ENCODE data around the gene GSG1L. TPM values are rescaled to one million over a fixed set of nuclear protein-coding genes. Genes with fewer than 3 reads are reported as not detected.

Gene GSG1L
- total RNA-seq, 5 donors from 2014 or later (not counting 1 experiment from before 2014, with no cell fraction given): not detected

GRCh38 chr16:27859020-27859419 lies 204.5 kb downstream of the GSG1L start:
- POLR2A ChIA-PET: no interaction called here
- DNase-seq (no peak), ATAC-seq (replicated peaks in 1 of 4) (no peak)
- no peaks in the 10 kb centered on the region for H3K9me3 ChIP-seq
- Mint-ChIP-seq H3K9me3 (peaks cover 3 to 15% (median 11%) of the 10 kb centered on the region in 3 donors), H3K4me3 (no peak overlapping the region), H3K4me1 (no peaks in the 10 kb centered on the region), H3K36me3 (no peaks in the 10 kb centered on the region), H3K27me3 (peaks cover 5 to 18% of the 10 kb centered on the region in 2 donors), H3K27ac (no peak overlapping the region)
- no peak overlapping the region for H3K27ac ChIP-seq (ENCODE audit: low read length)
- no peaks in the 10 kb centered on the region for H3K4me1 ChIP-seq (ENCODE audit: control insufficient read depth in 1 of 2, extremely low read depth in 1 of 2, insufficient read depth in 2 of 2, low read length in 2 of 2)
- 48% methylated on average over 8 of the region's 8 CpGs for WGBS (ENCODE audit: insufficient coverage)
- H3K36me3 ChIP-seq (ENCODE audit: control insufficient read depth in 2 of 2, extremely low read depth in 1 of 2, insufficient read depth in 1 of 2, low read length in 1 of 2): no peaks in the 10 kb centered on the region
- H3K27me3 ChIP-seq (replicated peaks in 1 of 2; ENCODE audit: control insufficient read depth in 2 of 2, extremely low read depth in 1 of 2, insufficient read depth in 2 of 2, low read length in 1 of 2): peaks cover 0 to 20% of the 10 kb centered on the region in 2 experiments
- CTCF ChIA-PET: no interaction called here
- no peak overlapping the region for H3K4me3 ChIP-seq (ENCODE audit: control insufficient read depth in 1 of 2, extremely low read depth in 1 of 2, low read length in 1 of 2)

DNA sequence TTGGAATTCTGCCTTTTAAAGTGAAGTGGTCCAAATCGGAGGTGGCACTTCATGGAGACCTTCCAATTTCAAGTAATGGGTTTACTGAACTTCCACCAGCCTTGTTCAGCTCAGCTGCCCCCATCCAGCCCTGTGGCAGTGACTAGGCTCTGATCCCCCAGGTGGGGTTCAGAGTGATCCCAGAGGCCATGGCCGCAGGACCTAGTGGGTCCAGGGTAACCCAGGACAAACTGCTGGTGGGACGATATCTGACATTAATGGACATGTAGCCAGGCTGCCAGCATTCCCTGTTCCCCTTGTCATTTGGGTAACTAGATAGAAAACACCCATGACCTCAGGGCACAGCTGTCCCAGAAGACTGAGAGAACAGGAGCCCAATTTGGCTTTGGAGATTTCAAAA lies 209.9 kb downstream of the GSG1L start:
- no peak overlapping the region for H3K27ac ChIP-seq (ENCODE audit: low read length)
- H3K9me3 ChIP-seq: no peaks in the 10 kb centered on the region
- ATAC-seq (replicated peaks in 1 of 4) (no peak), DNase-seq (no peak)
- WGBS (ENCODE audit: insufficient coverage): 73% methylated on average over 3 of the region's 3 CpGs
- H3K27me3 Mint-ChIP-seq: peaks cover 32 to 54% of the 10 kb centered on the region in 2 donors
- ChIA-PET POLR2A (no interaction called here), CTCF (no interaction called here)
- no peak overlapping the region for H3K4me3 Mint-ChIP-seq
- H3K36me3 ChIP-seq (ENCODE audit: control insufficient read depth in 2 of 2, extremely low read depth in 1 of 2, insufficient read depth in 1 of 2, low read length in 1 of 2): no peaks in the 10 kb centered on the region
- no peak overlapping the region for H3K27ac Mint-ChIP-seq
- H3K27me3 ChIP-seq (replicated peaks in 1 of 2; ENCODE audit: control insufficient read depth in 2 of 2, extremely low read depth in 1 of 2, insufficient read depth in 2 of 2, low read length in 1 of 2): peaks cover 0 to 51% of the 10 kb centered on the region in 2 experiments
- no peak overlapping the region for H3K4me3 ChIP-seq (ENCODE audit: control insufficient read depth in 1 of 2, extremely low read depth in 1 of 2, low read length in 1 of 2)
- no peaks in the 10 kb centered on the region for H3K4me1 ChIP-seq (ENCODE audit: control insufficient read depth in 1 of 2, extremely low read depth in 1 of 2, insufficient read depth in 2 of 2, low read length in 2 of 2)
- H3K4me1 Mint-ChIP-seq: no peaks in the 10 kb centered on the region
- H3K9me3 Mint-ChIP-seq: no peaks in the 10 kb centered on the region
- H3K36me3 Mint-ChIP-seq: no peaks in the 10 kb centered on the region

DNA sequence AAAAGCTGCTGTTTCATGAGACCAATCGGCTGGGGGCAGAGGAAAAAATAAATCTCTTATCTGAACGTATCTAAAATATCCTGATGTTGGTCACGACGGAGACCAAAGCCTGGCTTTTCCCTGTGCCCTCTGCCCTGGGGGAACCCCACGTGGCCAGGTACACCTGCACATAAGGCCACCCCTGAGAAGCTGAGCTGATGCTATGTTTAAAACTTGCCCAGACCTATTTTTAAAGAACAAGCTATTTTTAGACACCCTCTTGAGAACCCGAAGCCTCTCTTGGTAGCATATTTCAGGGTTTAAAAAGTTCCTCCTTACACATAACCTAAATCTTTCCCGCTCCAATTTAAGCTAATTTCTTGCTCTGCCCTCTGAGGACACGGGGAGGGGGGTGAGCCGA lies 210.4 kb downstream of the GSG1L start:
- DNase-seq (no peak), ATAC-seq (replicated peaks in 1 of 4) (no peak)
- H3K9me3 ChIP-seq: no peaks in the 10 kb centered on the region
- no peak overlapping the region for H3K4me3 Mint-ChIP-seq
- H3K4me1 Mint-ChIP-seq: no peaks in the 10 kb centered on the region
- H3K4me1 ChIP-seq (ENCODE audit: control insufficient read depth in 1 of 2, extremely low read depth in 1 of 2, insufficient read depth in 2 of 2, low read length in 2 of 2): no peaks in the 10 kb centered on the region
- H3K36me3 Mint-ChIP-seq: no peaks in the 10 kb centered on the region
- ChIA-PET POLR2A (no interaction called here), CTCF (no interaction called here)
- peaks cover 38 to 54% of the 10 kb centered on the region in 2 donors for H3K27me3 Mint-ChIP-seq
- no peak overlapping the region for H3K4me3 ChIP-seq (ENCODE audit: control insufficient read depth in 1 of 2, extremely low read depth in 1 of 2, low read length in 1 of 2)
- no peak overlapping the region for H3K27ac Mint-ChIP-seq
- WGBS (ENCODE audit: insufficient coverage): 5% methylated on average over 3 of the region's 9 CpGs
- peaks cover 0 to 51% of the 10 kb centered on the region in 2 experiments for H3K27me3 ChIP-seq (replicated peaks in 1 of 2; ENCODE audit: control insufficient read depth in 2 of 2, extremely low read depth in 1 of 2, insufficient read depth in 2 of 2, low read length in 1 of 2)
- H3K27ac ChIP-seq (ENCODE audit: low read length): no peak overlapping the region
- H3K9me3 Mint-ChIP-seq: no peaks in the 10 kb centered on the region
- H3K36me3 ChIP-seq (ENCODE audit: control insufficient read depth in 2 of 2, extremely low read depth in 1 of 2, insufficient read depth in 1 of 2, low read length in 1 of 2): no peaks in the 10 kb centered on the region

- no peak for DNase-seq
- ChIA-PET CTCF (no interaction called here), POLR2A (no interaction called here)
- H3K36me3 Mint-ChIP-seq: no peaks in the 10 kb centered on the region
- no peak overlapping the region for H3K4me3 Mint-ChIP-seq
- Histone ChIP-seq H3K27me3 (replicated peaks in 1 of 2; ENCODE audit: control insufficient read depth in 2 of 2, extremely low read depth in 1 of 2, insufficient read depth in 2 of 2, low read length in 1 of 2) (peaks cover 0 to 51% of the 10 kb centered on the region in 2 experiments), H3K36me3 (ENCODE audit: control insufficient read depth in 2 of 2, extremely low read depth in 1 of 2, insufficient read depth in 1 of 2, low read length in 1 of 2) (no peaks in the 10 kb centered on the region), H3K9me3 (no peaks in the 10 kb centered on the region), H3K27ac (ENCODE audit: low read length) (no peak overlapping the region), H3K4me1 (ENCODE audit: control insufficient read depth in 1 of 2, extremely low read depth in 1 of 2, insufficient read depth in 2 of 2, low read length in 2 of 2) (no peaks in the 10 kb centered on the region), H3K4me3 (ENCODE audit: control insufficient read depth in 1 of 2, extremely low read depth in 1 of 2, low read length in 1 of 2) (no peak overlapping the region)
- H3K27ac Mint-ChIP-seq: no peak overlapping the region
- H3K9me3 Mint-ChIP-seq: no peaks in the 10 kb centered on the region
- ATAC-seq (replicated peaks in 1 of 4): no peak
- H3K4me1 Mint-ChIP-seq: no peaks in the 10 kb centered on the region
- 61% methylated on average over 11 of the region's 13 CpGs for WGBS (ENCODE audit: insufficient coverage)
- peaks cover 36 to 52% of the 10 kb centered on the region in 2 donors for H3K27me3 Mint-ChIP-seq
These were observed 210.8 kb downstream of the GSG1L start for GRCh38 chr16:27852681-27853080.

- 69% methylated on average over 5 of the region's 7 CpGs for WGBS (ENCODE audit: insufficient coverage)
These were observed 211.4 kb downstream of the GSG1L start for GRCh38 chr16:27852116-27852515.

GRCh38 chr16:27851586-27851985 lies 211.9 kb downstream of the GSG1L start:
- Histone ChIP-seq H3K4me3 (ENCODE audit: control insufficient read depth in 1 of 2, extremely low read depth in 1 of 2, low read length in 1 of 2) (no peak overlapping the region), H3K36me3 (ENCODE audit: control insufficient read depth in 2 of 2, extremely low read depth in 1 of 2, insufficient read depth in 1 of 2, low read length in 1 of 2) (no peaks in the 10 kb centered on the region), H3K27me3 (replicated peaks in 1 of 2; ENCODE audit: control insufficient read depth in 2 of 2, extremely low read depth in 1 of 2, insufficient read depth in 2 of 2, low read length in 1 of 2) (peaks cover 0 to 56% of the 10 kb centered on the region in 2 experiments), H3K27ac (ENCODE audit: low read length) (no peak overlapping the region), H3K4me1 (ENCODE audit: control insufficient read depth in 1 of 2, extremely low read depth in 1 of 2, insufficient read depth in 2 of 2, low read length in 2 of 2) (no peaks in the 10 kb centered on the region), H3K9me3 (no peaks in the 10 kb centered on the region)
- DNase-seq (no peak), ATAC-seq (replicated peaks in 1 of 4) (no peak)
- 71% methylated on average over 3 of the region's 9 CpGs for WGBS (ENCODE audit: insufficient coverage)
- Mint-ChIP-seq H3K27me3 (peaks cover 37 to 54% of the 10 kb centered on the region in 2 donors), H3K36me3 (no peaks in the 10 kb centered on the region), H3K9me3 (no peaks in the 10 kb centered on the region), H3K27ac (no peak overlapping the region), H3K4me1 (no peaks in the 10 kb centered on the region), H3K4me3 (no peak overlapping the region)
- POLR2A ChIA-PET: no interaction called here
- CTCF ChIA-PET: interaction anchor here in 1 of 2 donors (0.6 kb wide), 1 partner anchor 681 kb away, joined by 5 read pairs; no protein-coding TSS in a partner anchor

More at GRCh38 chr16:27852116-27852515, 211.4 kb downstream of the GSG1L start:
- Histone ChIP-seq H3K4me3 (ENCODE audit: control insufficient read depth in 1 of 2, extremely low read depth in 1 of 2, low read length in 1 of 2) (no peak overlapping the region), H3K27ac (ENCODE audit: low read length) (no peak overlapping the region), H3K36me3 (ENCODE audit: control insufficient read depth in 2 of 2, extremely low read depth in 1 of 2, insufficient read depth in 1 of 2, low read length in 1 of 2) (no peaks in the 10 kb centered on the region), H3K4me1 (ENCODE audit: control insufficient read depth in 1 of 2, extremely low read depth in 1 of 2, insufficient read depth in 2 of 2, low read length in 2 of 2) (no peaks in the 10 kb centered on the region), H3K27me3 (replicated peaks in 1 of 2; ENCODE audit: control insufficient read depth in 2 of 2, extremely low read depth in 1 of 2, insufficient read depth in 2 of 2, low read length in 1 of 2) (peaks cover 0 to 57% of the 10 kb centered on the region in 2 experiments), H3K9me3 (no peaks in the 10 kb centered on the region)
- no peaks in the 10 kb centered on the region for H3K36me3 Mint-ChIP-seq
- ATAC-seq (replicated peaks in 1 of 4): no peak
- H3K4me3 Mint-ChIP-seq: no peak overlapping the region
- ChIA-PET CTCF (interaction anchor here in 1 of 2 donors (0.6 kb wide), 1 partner anchor 682 kb away, joined by 5 read pairs; no protein-coding TSS in a partner anchor), POLR2A (no interaction called here)
- no peak overlapping the region for H3K27ac Mint-ChIP-seq
- no peak for DNase-seq
- no peaks in the 10 kb centered on the region for H3K4me1 Mint-ChIP-seq
- peaks cover 35 to 52% of the 10 kb centered on the region in 2 donors for H3K27me3 Mint-ChIP-seq
- no peaks in the 10 kb centered on the region for H3K9me3 Mint-ChIP-seq

DNA sequence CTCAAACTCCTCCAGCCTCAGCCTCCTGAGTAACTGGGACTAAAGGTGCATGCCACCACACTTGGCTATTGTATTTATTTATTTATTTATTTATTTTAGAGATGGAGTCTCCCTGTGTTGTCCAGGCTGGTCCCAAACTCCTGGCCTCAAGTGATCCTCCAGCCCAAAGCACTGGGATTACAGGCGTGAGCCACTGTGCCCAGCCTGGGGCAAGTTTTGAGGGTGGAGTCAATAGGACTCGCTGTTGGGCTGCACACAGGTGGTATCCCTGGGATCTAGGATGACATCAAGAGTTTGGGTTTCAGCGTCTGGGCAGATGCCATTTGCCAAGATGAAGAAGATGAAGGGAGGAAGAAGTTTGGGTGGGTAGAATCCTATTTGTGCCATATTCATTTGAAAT lies 213.9 kb downstream of the GSG1L start:
- DNase-seq: no peak
- H3K27me3 Mint-ChIP-seq: peaks cover 41 to 54% of the 10 kb centered on the region in 2 donors
- no peaks in the 10 kb centered on the region for H3K36me3 Mint-ChIP-seq
- WGBS (ENCODE audit: insufficient coverage): 85% methylated on average over 3 of the region's 3 CpGs
- Histone ChIP-seq H3K27me3 (replicated peaks in 1 of 2; ENCODE audit: control insufficient read depth in 2 of 2, extremely low read depth in 1 of 2, insufficient read depth in 2 of 2, low read length in 1 of 2) (peaks cover 0 to 54% of the 10 kb centered on the region in 2 experiments), H3K9me3 (no peaks in the 10 kb centered on the region), H3K36me3 (ENCODE audit: control insufficient read depth in 2 of 2, extremely low read depth in 1 of 2, insufficient read depth in 1 of 2, low read length in 1 of 2) (no peaks in the 10 kb centered on the region), H3K27ac (ENCODE audit: low read length) (no peak overlapping the region), H3K4me1 (ENCODE audit: control insufficient read depth in 1 of 2, extremely low read depth in 1 of 2, insufficient read depth in 2 of 2, low read length in 2 of 2) (no peaks in the 10 kb centered on the region), H3K4me3 (ENCODE audit: control insufficient read depth in 1 of 2, extremely low read depth in 1 of 2, low read length in 1 of 2) (no peak overlapping the region)
- no peak for ATAC-seq (replicated peaks in 1 of 4)
- no peaks in the 10 kb centered on the region for H3K4me1 Mint-ChIP-seq
- POLR2A ChIA-PET: no interaction called here
- H3K27ac Mint-ChIP-seq: no peak overlapping the region
- H3K4me3 Mint-ChIP-seq: no peak overlapping the region
- no peaks in the 10 kb centered on the region for H3K9me3 Mint-ChIP-seq
- CTCF ChIA-PET: no interaction called here
